Adrenal gland (tissue), 5 donors: ENCODE measurements around the gene AMMECR1.

ENCODE experiments used
- POLR2A ChIP-seq, 2 donors: fragments of 450-650 bp; IDR thresholded peaks; one replicate each; pipeline ENCODE4 v1.6.1; 2017; ENCODE audit warnings: antibody characterized with exemption in 2 of 2, mild to moderate bottlenecking in 2 of 2, moderate library complexity in 1 of 2
- TF ChIP-seq, protein P1 (sequence below), 6 experiments: fragments of 450-650 bp in 4 of 6; fragments of 200-600 bp in 2 of 6; sonication (generic) in 1 of 6; IDR thresholded peaks; 1 replicate in 5 of 6; 2 replicates in 1 of 6; pipeline versions ENCODE4 v1.5.1 to v1.8.0; 2016 to 2021; ENCODE audit warnings: antibody characterized with exemption in 6 of 6, mild to moderate bottlenecking in 2 of 6, moderate library complexity in 1 of 6
- donor health status: DM: no; HTN: no; CAD: no.

DNA sequence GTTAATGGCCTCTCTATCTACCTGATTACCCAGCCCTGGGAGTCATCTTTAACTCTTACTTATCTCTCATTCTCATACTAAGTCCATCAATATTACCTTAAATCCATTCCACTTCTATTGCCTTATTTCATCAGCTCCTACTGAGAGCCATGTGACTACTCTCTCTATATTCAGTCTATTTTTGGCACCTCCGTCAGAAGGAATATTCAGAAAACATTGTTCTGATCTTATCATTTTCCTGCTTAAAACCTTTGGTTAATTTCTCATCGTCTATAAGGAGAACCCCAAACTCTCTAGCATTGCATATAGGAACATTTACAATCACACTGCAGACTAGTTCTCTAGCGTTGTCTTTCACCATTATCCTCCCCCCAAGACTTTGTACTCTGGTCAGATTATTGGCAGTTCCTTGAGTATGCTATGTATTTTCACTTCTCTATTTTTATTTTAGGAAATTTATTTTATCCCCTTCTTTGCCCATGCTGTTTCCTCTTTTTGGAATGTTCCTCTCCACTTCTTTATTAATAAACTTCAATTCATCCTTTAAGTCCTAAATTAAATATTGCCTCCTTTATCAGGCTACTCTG is 13.7 kb upstream of the AMMECR1 start:
- TF ChIP-seq, protein P1, sequence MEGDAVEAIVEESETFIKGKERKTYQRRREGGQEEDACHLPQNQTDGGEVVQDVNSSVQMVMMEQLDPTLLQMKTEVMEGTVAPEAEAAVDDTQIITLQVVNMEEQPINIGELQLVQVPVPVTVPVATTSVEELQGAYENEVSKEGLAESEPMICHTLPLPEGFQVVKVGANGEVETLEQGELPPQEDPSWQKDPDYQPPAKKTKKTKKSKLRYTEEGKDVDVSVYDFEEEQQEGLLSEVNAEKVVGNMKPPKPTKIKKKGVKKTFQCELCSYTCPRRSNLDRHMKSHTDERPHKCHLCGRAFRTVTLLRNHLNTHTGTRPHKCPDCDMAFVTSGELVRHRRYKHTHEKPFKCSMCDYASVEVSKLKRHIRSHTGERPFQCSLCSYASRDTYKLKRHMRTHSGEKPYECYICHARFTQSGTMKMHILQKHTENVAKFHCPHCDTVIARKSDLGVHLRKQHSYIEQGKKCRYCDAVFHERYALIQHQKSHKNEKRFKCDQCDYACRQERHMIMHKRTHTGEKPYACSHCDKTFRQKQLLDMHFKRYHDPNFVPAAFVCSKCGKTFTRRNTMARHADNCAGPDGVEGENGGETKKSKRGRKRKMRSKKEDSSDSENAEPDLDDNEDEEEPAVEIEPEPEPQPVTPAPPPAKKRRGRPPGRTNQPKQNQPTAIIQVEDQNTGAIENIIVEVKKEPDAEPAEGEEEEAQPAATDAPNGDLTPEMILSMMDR (IDR thresholded peaks at IDR 0.05): no peak
- TF ChIP-seq POLR2A (IDR thresholded peaks at IDR 0.05): no peak
